HT1080 (cell line): ENCODE measurements around the gene MED13L. TPM values are rescaled to one million over a fixed set of nuclear protein-coding genes. Genes with fewer than 3 reads are reported as not detected.
A peak's percentile ranks its signal among the peaks of the same experiment; 100 is the strongest.
"Not testable (repeated sequence)": the region's sequence is repeated elsewhere in the genome, so short reads cannot be mapped to it uniquely, and the experiment has no call there.

ENCODE experiments used
- DNase-seq: peaks from one replicate; pipeline ENCODE4 v3.0.0-alpha.2; 2015; ENCODE audit warnings: low read depth
- total RNA-seq: library from RNA; depleted of rRNA; stranded (reverse); fragments of >200 nt; shearing (Covaris generic); gene quantifications from 2 replicates; pipeline ENCODE4 v1.2.3, GENCODE V29; 2014

The MED13L gene
- total RNA-seq, 1 experiment from 2014 or later: 25.8 TPM

DNA sequence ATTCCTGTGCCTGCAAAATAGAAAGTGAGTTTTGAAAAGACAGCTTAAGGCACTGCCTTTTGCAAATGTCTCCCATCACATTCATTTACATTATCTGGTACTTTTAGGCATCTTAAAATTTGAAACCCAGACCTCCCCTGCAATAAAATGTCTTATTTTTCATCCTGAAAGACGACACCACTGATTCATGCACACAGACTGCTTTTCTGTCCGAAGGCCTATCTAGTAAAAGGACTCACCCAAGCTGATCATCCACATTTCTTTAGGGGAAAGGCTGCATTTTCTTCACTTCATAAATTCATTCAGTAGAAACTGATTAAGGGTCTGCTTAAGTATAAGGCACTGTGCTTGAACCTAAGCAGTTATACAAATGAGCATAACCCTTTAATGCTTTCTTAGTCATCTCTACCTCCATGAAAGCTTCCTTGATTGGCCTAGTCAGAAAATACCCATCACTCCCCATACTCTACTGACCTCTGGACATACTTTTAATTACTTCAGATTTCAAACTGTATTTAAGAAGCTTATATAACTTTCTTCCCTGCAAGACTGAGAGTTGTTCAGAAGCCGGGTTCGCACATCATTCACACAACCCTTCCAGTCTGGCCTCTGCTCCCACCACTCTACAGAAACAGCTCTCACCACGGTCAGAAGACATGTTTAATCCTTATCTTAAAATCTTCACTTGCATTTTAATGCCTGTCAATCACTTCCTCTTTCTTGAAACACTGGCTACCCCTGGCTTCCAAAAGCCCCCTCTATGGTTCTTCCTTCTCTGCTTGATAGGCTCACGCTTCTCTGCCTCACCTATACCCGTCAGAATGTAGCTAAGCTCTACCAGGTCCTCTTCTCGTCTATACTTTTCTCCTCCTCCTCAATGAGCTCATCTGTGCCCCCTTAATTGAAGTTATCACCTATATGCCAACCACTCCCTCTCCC lies 288.6 kb downstream of the MED13L start:
- no peak for DNase-seq

- DNase-seq: no peak
These were observed 289.3 kb downstream of the MED13L start for GRCh38 chr12:115988212-115988611.

- DNase-seq: no peak
These were observed 292.9 kb downstream of the MED13L start for GRCh38 chr12:115984616-115985015.

DNA sequence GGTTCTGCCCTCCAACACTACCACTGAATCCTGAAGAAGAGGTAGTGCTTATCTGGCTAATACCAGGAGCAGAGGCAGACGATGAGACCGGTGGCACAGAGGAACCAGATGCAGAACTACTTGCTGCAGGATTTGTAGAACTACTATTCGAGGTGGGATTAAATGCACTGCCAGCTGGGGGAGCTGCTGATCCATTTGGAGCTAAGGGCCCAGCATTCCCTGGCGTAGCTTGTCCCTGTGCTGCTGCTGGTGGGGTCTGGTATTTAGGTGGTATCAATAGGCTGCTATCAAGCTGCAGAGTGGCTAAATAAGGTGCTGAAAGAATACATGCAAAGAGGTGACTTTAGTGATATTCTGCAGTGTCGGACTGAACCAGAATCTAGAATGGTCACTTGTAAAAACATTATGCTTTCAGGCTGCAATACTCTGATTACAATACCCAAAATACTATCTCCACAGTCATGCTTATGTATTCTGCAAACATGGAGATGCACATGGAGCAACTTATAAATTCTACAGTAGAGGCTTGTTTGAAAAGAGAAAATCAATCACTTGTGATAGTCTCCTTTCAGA lies 294.2 kb downstream of the MED13L start:
- no peak for DNase-seq

DNA sequence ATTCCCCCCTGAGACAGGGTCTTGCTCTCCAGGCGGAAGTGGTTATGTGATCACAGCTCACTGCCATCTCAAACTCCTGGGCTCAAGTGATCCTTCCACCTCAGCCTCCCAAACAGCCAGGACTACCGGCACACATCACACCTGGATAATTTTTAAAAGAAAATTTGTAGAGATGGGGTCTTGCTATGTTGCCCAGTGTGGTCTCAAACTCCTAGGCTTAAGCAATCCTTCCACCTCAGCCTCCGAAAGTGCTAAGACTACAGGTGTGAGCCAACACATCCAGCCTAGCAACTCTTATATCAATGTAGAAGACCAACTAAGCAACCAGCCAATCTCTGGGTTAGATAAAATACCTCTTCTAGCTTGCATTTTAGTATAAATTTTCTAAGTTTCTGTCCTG lies 297.2 kb downstream of the MED13L start:
- DNase-seq: no peak

DNA sequence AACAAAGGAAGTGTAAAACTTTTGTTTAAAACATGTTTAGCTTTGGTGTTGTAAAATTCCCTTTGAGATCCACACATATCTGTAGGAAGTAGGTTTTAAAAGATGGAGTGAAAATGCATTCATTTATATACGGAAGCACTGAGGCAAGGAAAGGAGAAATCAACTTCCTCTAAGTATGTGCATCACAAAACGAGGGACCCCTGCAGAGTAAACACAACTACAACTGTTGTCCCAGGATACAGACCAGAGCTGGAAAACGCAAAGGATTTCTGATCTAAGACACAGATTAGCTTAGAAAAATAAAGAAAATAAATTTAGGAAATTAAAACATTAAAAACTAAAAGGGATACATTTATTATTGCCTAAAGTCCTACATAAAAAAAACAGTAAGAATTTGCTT lies 297.6 kb downstream of the MED13L start:
- no peak for DNase-seq

DNA sequence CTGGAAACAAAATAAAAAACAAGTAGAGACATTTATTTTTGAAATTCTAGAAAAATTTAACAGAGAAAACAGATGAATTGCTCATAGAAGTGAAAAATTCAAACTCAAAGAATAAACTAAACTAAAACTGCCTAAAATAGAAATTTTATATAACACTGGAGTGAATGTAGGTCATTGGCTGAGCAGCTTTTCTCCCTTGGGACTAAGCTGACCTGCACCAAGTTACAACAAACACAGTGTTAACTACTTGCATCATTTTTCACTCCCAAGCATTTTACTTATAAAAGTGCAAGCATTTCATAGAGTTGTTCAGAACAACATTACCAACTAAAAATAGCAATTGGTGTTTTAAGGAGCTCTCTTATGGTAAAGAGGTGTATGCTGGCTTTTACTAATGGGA lies 298.1 kb downstream of the MED13L start:
- no peak for DNase-seq

GRCh38 chr12:115976829-115977228 lies 300.7 kb downstream of the MED13L start:
- DNase-seq: not testable (repeated sequence)

DNA sequence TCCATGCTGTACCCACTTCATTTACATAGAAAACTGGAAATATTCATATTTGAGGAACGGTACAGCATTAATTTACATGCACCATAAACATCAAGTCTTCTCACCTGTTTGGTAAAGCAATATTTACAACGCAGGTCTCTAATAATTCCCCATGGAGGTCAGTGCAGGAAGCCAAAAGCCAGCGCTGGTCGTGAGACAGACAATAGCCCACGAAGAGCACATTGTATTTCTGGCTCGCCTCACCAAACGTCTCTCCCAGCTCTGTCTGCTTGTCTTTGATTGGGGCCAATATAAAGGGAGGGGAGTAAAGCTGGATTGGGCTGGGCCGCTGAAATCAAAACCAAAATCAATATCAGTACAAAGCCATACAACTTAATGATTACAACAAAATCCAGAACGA lies 302.1 kb downstream of the MED13L start:
- no peak for DNase-seq

DNA sequence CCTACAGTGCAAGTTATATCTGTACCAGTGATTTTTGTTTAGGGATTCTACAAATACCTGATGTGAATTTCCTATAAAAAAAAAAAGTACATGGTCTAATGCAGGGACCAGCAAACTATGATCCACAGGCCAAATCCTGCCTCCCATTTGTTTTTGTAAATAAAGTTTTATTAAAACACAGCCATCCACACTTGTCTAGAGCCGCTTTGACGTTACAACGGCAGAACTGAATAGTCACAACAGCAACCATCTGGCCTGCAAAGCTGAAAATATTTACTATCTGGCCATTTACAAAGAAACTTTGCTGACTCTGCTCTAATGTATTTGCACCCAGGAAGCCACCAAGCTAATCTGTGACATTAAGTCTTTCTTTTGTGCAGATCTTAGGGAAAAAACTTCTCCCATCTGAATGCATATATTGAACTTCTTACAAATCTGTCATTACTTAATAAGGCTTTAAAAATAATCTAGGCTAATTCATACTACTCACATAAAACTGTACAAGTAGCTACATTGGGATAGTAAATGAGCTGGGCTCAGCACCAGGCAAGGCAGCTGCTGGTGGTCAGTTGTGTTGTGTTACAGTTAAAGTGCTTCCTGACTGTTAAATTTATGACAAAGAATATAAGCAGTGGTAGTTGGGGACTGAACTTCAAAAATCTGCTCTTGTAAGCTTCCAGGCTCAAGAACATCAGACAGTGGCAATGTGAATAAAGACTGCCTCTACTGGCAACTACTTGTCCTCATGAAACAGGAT lies 303.3 kb downstream of the MED13L start:
- no peak for DNase-seq

- no peak for DNase-seq
These were observed 304.4 kb downstream of the MED13L start for GRCh38 chr12:115973066-115973465.

DNA sequence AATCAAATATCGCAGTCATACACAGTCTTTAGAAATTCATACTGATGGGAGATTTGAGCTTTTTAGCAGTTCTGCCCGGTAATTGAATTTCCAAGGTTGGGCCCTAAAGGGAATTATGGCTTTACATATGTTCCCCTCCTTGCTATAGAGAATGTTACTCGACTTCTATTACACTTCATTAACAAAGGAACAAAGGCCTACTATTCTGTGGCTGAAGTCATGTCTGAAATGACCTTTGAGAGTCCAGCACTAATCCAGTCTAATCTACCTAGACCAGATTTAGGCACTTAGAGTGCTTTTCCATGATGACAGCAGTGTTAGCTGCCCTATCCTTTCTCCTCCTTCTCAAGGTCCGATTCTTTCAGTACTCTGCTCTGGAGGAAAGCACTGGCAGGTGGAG lies 305.3 kb downstream of the MED13L start:
- DNase-seq: no peak

- DNase-seq: no peak
These were observed 309.3 kb downstream of the MED13L start for GRCh38 chr12:115968211-115968610.

GRCh38 chr12:115966376-115966775 lies 311.1 kb downstream of the MED13L start:
- no peak for DNase-seq

- no peak for DNase-seq
These were observed 312.9 kb downstream of the MED13L start for GRCh38 chr12:115964626-115965025.

GRCh38 chr12:115964214-115964613 lies 313.3 kb downstream of the MED13L start:
- DNase-seq: no peak

DNA sequence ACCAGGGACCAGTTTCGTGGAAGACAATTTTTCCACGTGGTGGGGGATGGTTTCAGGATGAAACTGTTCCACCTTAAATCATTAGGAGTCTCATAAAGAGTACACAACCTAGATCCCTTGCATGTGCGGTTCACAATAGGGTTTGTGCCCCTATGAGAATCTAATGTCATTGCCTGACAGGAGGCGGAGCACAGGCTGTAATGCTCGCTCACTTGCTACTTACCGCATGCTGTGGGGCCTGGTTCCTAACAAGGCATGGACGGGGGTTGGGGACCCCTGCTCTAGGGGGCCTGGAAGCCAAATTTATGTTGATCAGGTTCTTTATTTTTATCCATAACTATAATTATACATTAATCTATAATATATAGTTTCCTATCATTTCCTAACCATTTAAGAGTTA lies 315.3 kb downstream of the MED13L start:
- DNase-seq: peak; percentile 19

DNA sequence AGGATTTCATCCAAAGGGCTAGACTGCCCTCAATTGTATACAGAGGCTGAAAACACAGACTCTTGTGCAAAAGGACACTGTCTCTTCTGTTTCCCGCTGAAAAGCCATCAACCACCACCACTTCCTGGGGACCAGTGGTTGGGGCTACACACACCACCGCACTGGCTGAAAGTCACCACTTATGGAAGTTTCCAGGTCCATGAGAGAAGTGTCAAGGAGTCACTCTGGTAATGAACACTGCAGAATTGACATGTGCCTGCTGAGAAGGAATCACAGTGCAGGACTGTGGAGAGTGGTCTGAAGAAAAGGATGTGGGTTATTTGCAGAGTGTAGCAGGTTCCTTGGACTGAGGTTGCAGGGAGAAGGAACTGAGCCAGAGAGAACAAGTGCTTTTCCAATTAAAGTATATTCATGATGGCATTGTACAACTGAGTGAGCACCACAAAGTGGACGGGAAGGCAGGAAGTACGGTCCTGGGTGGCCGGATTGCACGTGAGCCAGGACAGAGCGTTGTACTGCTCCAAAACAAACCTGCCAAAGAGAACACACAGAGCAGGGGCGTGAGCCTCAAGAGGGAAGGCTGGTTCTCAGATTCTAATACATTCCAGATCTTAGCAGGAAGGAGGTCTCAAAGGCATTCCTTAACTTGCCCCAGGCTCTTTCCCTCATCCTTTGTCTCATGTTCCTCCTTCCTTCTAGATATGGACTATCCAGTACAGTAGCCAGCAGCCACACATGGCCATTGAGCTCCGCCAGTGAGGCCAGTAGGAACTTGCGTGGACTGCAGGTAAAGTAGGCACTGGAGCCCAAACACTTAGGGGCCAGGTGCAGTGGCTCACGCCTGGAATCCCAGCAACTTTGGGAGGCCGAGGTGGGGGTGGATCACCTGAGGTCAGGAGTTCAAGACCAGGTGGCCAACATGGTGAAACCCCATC lies 316.4 kb downstream of the MED13L start:
- no peak for DNase-seq

DNA sequence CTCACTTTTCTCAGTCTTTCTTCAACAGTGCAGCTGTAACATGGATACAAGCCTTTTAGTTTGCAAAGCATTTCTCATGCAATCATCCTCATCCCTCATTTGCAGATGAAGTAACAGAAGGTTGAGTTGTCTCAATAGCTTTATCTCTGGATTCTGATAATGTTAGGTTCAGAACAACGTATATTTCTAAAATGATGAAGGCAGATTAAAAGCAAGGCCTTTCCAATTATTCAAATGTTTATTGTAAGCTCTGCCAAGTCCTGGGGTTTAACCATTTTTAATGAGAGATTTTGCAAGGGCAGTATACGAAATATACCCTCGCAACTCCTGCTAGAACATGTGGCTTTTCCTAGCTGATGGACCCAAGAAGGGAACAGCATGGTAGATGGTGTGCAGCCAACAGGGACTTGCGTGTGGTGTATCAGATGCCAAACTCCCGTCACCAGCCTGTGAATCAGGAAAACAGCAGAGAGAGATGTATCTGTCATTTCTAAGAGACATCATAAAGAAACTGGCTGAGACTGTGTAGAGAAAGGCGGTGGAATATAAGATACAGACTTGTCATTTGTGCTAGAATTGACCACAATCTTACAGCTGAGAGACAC lies 319.7 kb downstream of the MED13L start:
- DNase-seq: no peak

DNA sequence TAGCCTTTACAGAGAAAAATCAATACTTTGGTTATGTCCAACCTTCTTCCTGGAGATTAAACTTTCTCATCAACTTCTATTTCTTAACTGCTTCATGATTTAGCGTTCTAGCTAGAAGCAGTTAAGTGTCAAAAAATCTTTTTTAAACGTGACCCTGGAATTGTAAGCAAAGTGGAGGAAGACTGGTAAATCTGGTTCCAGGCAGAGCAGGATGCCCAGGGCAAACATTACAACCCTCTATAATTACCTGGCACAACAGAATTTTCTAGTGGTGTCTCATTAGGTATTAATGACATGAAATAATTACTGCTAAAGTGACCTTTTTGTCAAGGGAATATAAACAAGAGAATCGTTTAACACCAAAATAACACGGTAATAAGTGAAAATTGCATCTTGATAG lies 320.8 kb downstream of the MED13L start:
- DNase-seq: no peak

DNA sequence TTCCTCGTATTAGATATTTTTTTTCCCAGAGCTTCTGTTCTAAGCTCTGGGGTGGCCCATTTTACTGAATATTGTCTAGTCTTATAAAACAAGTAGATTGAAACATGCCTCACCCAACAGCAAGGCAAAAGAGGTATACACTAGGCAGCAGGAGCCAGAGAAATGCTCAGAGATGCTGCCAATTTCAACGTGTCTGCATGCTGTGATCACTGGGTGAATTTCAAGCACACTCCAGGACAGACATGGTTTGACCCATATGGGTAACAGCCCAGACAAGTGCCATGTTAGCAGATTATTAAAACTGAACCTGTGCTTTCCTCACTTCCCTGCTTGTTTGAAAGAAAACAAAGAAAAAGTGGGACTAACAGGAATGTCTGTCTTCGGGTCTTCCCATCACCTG lies 321.3 kb downstream of the MED13L start:
- DNase-seq: no peak
